MCF 10A (cell line): ENCODE results near the gene FBF1. TPM values are rescaled to one million over a fixed set of nuclear protein-coding genes. Genes with fewer than 3 reads are reported as not detected.

Experiments used
- BruUV-seq: library from RNA; stranded (reverse); fragments of 400-500 nt; replicated peaks from 2 replicates; lab custom pipeline; 2021; lab: Mats Ljungman, UMichigan
- CTCF ChIA-PET: fragments of 300-600 bp; sonication (Branson Sonifier 250); formaldehyde crosslinking; extraction: SDS; loops from one replicate; lab custom pipeline; 2021; ENCODE audit warnings: antibody characterized with exemption, inconsistent platforms; lab: Yijun Ruan, JAX
- POLR2A ChIA-PET: fragments of 300-600, 350-650 bp; sonication (Branson Sonifier 250); formaldehyde crosslinking; extraction: SDS; loops from one replicate; lab custom pipeline; 2020; ENCODE audit warnings: antibody characterized with exemption, inconsistent platforms; lab: Yijun Ruan, JAX
- DNase-seq: peaks from one replicate; pipeline ENCODE4 v3.0.0-alpha.2; 2018; ENCODE audit not compliant: unreplicated experiment
- H3K27ac Mint-ChIP-seq: one replicate; pipeline ENCODE4 v1.8.0; 2022; ENCODE audit warnings: mild to moderate bottlenecking, low read depth, mixed read lengths; ENCODE audit not compliant: unreplicated experiment
- H3K27me3 Mint-ChIP-seq: one replicate; pipeline ENCODE4 v1.8.0; 2022; ENCODE audit warnings: mixed read lengths; ENCODE audit not compliant: insufficient read depth, unreplicated experiment
- H3K36me3 Mint-ChIP-seq: one replicate; pipeline ENCODE4 v1.8.0; 2022; ENCODE audit warnings: mild to moderate bottlenecking, moderate library complexity, mixed read lengths; ENCODE audit not compliant: insufficient read depth, unreplicated experiment
- H3K4me1 Mint-ChIP-seq: one replicate; pipeline ENCODE4 v1.8.0; 2022; ENCODE audit warnings: mixed read lengths; ENCODE audit not compliant: insufficient read depth, unreplicated experiment
- H3K4me3 Mint-ChIP-seq: one replicate; pipeline ENCODE4 v1.8.0; 2022; ENCODE audit warnings: mild to moderate bottlenecking, moderate library complexity, mixed read lengths; ENCODE audit not compliant: unreplicated experiment
- H3K9me3 Mint-ChIP-seq: one replicate; pipeline ENCODE4 v1.8.0; 2022; ENCODE audit warnings: mixed read lengths; ENCODE audit not compliant: unreplicated experiment
- CTCF ChIP-seq: fragments of 200-600 bp; IDR thresholded peaks from one replicate; pipeline ENCODE4 v1.8.0; 2022; ENCODE audit warnings: antibody characterized with exemption, mild to moderate bottlenecking; ENCODE audit not compliant: unreplicated experiment
- intact Hi-C: fragments of 100-400 bp; cut with micrococcal nuclease; formaldehyde crosslinking; loops from 2 replicates; pipeline ENCODE4 v1.14.1; 2022
- total RNA-seq: library from RNA; stranded (reverse); gene quantifications from 2 replicates; pipeline ENCODE4 v1.2.3, GENCODE V29; 2022

Gene FBF1
- total RNA-seq, 1 experiment from 2014 or later: 14.0 TPM

- TF ChIP-seq CTCF: no peak
- Mint-ChIP-seq H3K4me1 (peaks cover 22% of the 10 kb centered on the region), H3K27ac (no peak overlapping the region), H3K36me3 (peaks cover 8% of the 10 kb centered on the region), H3K27me3 (no peaks in the 10 kb centered on the region), H3K4me3 (peak overlapping the region; percentile 21), H3K9me3 (no peaks in the 10 kb centered on the region)
- POLR2A ChIA-PET: interaction anchor here (0.5 to 4.6 kb wide), 18 partner anchors 10 to 358 kb away, joined by 3 to 34 read pairs (median 5); partner anchors contain the start of genes FBF1, GALK1, SRP68 and TRIM47
- no peak for DNase-seq
- no TSS peak for BruUV-seq
- intact Hi-C loops: loop anchor here (5.0 kb wide), 1 partner anchor 276 kb away; no protein-coding TSS in a partner anchor
- CTCF ChIA-PET: interaction anchor here (0.6 to 2.3 kb wide), 14 partner anchors 16 to 309 kb away, joined by 3 to 14 read pairs (median 4); partner anchors contain the start of genes ACOX1, CDK3, RECQL5 and SAP30BP
These were observed 34.5 kb downstream of the FBF1 start for GRCh38 chr17:75906143-75906884.

GRCh38 chr17:75904749-75905521 lies 35.9 kb downstream of the FBF1 start, which contains the start of gene MRPL38:
MRPL38 (minus strand) TSS chr17:75904884; CDS start chr17:75904875, 9 bp downstream.
- no TSS peak for BruUV-seq
- DNase-seq: peak; percentile 93
- peak within 1 kb of the TSS; percentile 91 for H3K4me3 Mint-ChIP-seq
- H3K4me1 Mint-ChIP-seq: peaks cover 16% of the 10 kb centered on the region
- H3K27me3 Mint-ChIP-seq: no peaks in the 10 kb centered on the region
- peaks cover 19% of the 10 kb centered on the region for H3K36me3 Mint-ChIP-seq
- peak; percentile 96 for TF ChIP-seq CTCF
- intact Hi-C loops: loop anchor here (1.0 to 5.0 kb wide), 3 partner anchors 100 to 277 kb away; partner anchors contain the start of gene EXOC7
- ChIA-PET CTCF (interaction anchor here (0.6 to 2.3 kb wide), 26 partner anchors 17 to 408 kb away, joined by 3 to 17 read pairs (median 4); partner anchors contain the start of genes ACOX1, CDK3, FBF1 and TEN1), POLR2A (interaction anchor here (0.6 to 4.6 kb wide), 33 partner anchors 8 to 750 kb away, joined by 3 to 34 read pairs (median 4); partner anchors contain the start of genes FBF1, GALK1, RECQL5 and SAP30BP)
- peak within 1 kb of the TSS; percentile 92 for H3K27ac Mint-ChIP-seq
- H3K9me3 Mint-ChIP-seq: no peaks in the 10 kb centered on the region

- Mint-ChIP-seq H3K9me3 (no peaks in the 10 kb centered on the region), H3K27ac (no peak overlapping the region), H3K36me3 (peaks cover 31% of the 10 kb centered on the region), H3K27me3 (no peaks in the 10 kb centered on the region), H3K4me3 (no peak overlapping the region), H3K4me1 (no peaks in the 10 kb centered on the region)
- CTCF ChIA-PET: interaction anchor here (0.6 kb wide), 1 partner anchor 112 kb away, joined by 4 read pairs; no protein-coding TSS in a partner anchor
- POLR2A ChIA-PET: interaction anchor here (1.5 to 4.6 kb wide), 2 partner anchors 25 to 122 kb away, joined by 4 to 34 read pairs; partner anchors contain the start of gene TRIM47
- DNase-seq: no peak
- BruUV-seq: no TSS peak
- TF ChIP-seq CTCF: no peak
- intact Hi-C loops: no loop called here
These were observed 38.4 kb downstream of the FBF1 start for GRCh38 chr17:75902406-75902805.
